Stimulated activated CD8-positive, alpha-beta memory T cell treated with anti-CD3 and anti-CD28 coated beads, Interleukin-7, amount 100 ng/mL, for 4 hours (primary cell): ENCODE results near the gene MUC22.

Experiments used
- DNase-seq, 2 donors: peaks; one replicate each; pipeline ENCODE4 v3.0.0-alpha.2; 2020; ENCODE audit warnings: low read depth in 2 of 2

Gene MUC22

GRCh38 chr6:31079656-31080261, 69.5 kb downstream of the MUC22 start:
- DNase-seq, result peak; percentile 37 to 46

GRCh38 chr6:31081872-31082271, 71.6 kb downstream of the MUC22 start:
- no peak for DNase-seq

GRCh38 chr6:31083742-31084354, 73.6 kb downstream of the MUC22 start:
- DNase-seq, result no peak
